GOT3 (cell line): Measurements from ENCODE around the gene OPCML.

Experiments used
- DNase-seq: peaks from one replicate; lab custom pipeline; 2025; ENCODE audit warnings: mixed read lengths; lab: John Stamatoyannopoulos, UW

The OPCML gene

DNA sequence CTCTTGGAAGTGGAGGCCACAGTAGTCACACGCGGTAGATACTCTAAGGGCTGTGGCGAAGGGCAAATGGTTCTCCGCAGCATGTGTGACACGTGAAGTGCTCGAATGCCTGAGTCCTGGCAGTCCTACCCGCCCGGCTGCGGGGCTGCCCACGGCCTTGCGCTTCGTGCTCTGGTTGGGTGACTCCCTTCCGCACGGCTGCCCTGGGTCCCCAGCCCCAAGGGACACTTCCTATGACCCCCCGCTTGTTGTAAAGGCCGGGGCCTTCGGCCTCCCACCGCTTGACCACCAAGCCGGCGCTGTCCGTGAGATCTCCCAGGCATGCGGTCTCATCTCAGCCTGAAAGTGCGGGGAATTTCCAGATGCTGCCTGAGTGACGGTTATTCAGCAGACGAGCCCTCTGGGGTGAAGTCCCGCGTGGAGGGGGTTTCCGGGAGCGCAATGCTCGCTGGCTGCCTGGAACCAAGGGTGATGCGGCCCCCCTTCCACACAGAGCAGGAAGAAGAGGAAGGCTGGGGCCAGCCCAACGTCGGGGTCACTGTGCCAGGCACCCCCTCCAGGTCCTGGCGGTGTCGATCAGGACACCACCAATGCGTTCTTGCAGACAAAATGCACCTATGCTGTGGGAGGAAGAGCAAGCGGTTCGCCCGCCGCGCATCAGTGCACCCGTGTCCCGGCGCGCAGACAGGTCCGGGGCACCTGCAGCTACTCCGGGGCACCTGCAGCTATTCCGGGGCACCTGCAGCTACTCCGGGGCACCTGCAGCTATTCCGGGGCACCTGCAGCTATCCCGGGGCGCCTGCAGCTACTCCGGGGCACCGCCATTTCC, 171.2 kb downstream of the OPCML start:
- DNase-seq = no peak

DNA sequence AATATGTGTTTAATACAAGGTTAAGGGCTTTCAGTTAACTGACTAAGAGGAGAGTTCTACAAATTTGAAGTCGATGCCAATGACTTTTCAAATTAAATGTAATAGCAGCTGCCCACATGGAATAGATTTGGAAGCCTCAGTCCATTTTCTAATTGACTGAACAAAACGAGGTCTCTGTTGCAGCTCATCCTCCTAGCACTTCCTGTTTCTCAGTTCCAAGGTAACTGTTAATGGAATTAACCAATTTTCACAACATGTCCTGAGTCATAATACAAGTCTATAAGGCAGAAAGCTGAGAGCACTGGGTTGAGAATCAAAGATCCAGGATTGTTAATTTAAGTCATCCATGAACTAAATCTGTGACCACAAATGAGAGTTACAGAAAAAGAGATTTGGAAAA, 177.2 kb downstream of the OPCML start:
- DNase-seq = no peak

DNA sequence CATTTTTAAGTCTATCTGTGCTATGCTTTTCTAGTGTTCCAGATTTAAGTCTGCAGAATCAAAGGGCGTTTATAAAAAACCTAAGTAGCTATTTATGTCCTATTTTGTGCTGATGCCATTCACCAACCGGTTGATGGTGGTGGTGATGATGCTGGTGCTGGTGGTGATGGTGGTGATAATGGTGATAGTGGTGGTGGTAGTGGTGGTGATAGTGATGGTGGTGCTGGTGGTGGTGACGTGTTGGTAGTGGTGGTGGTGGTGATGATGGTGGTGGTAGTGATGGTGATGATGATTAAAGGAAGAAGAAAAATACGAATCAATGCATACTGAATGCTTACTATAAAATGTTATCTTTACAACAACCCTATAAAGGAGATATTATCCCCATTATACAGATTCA, 178.2 kb downstream of the OPCML start:
- no peak for DNase-seq

DNA sequence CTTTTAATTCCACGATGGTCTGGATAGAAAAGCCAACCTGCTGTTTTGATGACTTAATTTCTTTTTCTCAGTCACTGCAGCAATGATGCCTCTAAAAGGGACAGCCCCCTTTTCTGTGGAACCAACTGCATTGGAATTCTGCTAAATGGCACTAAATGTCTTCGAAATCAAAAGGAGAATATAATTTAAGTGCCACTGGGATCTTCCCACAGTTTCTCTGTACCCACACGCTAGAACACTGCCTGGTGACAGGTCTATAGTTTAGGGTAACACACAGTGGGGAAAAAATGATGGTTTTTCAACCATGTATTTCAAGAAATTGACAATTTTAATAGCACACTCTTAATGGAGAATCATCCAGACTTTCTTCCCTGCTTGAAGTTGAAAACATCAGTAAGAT, 182.3 kb downstream of the OPCML start:
- DNase-seq = no peak

DNA sequence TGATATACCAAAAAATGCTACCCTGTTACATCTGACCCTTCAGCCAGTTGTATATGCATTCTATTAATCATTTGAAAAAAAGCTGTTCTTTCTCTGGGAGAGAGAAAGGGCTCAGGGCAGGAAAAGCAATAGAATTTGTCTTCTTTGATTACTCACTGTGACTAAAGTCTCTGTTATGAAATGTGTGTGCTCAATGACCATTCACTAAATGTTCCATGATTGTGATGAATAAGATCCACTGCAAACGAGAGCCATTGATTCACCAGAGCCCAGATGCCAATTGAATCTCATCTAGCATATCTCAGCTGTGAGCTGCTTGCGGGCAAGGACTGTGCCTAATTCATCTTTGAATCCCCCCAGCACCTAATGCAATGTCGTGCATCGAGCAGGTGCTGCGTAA, 184.3 kb downstream of the OPCML start:
- DNase-seq = no peak

DNA sequence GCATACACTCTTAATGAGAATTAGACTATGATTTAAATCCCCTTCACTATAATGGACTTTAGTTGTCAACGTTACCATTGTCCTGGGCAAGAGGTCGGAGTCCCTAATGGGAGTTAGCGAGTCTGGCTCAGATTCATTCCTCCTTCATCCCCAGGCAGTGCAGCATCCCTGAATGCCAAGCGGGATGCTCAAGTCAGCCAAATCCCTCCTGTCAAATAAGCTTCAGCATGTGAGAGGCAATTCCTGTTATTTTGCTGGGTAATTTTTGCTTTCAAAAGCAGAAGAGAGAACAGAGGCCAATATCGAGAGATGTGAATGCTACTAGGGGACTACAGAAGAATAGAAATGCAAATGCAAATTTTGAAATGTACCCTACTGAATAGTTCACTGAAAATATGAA, 186.2 kb downstream of the OPCML start:
- no peak for DNase-seq

DNA sequence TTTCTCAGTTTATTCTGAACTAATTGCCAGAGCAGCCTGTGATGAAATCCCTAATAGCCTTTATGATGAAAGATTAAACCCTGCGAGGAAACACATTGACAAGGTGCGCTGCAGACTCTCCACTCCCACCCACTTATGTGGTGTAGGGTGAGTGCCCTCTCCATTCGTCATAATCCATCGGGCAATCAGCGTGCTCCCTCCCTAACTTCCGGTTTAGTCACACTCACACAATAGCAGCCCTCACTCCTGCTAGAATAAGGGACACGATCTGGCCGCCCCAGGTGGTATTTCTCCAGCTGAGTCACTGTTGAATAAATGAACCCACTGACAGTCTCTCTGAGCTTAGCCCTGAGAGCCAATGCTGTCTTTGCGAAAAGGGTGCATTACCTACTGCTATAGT, 188.3 kb downstream of the OPCML start:
- DNase-seq = no peak

DNA sequence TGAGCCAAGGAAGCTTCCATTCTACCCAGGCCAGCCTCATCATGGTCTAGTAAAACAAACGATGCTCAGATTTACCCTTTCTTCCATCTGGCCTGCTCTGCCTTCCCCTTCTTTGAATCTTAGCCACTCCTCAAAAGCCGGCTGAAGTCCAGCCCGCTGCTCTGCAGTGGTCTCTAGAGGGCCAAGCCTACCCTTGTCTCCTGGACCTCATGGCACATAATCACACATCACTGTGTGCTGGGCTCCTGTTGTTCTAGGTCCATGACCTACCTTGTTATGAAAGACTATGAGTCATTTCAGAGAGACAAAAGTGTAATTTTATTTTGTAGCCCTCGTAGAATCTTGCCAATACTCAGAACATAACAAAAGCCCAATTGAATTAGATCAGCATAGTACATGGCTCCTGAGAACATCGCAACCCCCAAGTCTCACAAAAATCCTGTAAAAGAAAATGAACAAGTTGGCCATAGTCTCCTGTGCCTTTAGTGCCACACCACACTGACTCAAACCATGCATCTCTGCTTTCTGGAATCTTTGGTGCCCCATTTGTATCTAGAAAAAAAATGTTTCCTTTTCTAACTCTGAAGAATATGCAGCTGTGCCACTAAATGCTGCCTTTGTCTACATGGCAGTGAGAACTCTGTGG, 192.7 kb downstream of the OPCML start:
- DNase-seq = no peak

DNA sequence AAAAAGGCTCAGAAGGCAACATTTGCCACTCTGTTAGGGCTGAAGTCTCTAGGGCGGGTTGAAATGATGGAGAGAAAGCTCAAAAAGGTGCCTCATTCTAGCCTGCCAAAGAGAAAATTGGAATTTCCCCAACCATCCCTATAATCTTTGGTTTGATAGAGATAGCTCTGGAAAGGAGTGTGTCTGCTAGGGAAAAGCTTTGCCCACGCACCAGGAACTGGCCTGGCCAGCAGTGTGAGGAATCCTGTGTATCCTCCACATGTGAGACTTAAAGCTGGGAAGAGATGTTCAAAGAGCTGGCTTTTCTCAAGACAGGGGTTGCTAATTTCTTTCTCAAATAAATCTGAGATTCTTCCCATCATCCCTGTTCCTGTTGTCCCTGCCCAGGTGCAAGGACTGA, 193.7 kb downstream of the OPCML start:
- no peak for DNase-seq

DNA sequence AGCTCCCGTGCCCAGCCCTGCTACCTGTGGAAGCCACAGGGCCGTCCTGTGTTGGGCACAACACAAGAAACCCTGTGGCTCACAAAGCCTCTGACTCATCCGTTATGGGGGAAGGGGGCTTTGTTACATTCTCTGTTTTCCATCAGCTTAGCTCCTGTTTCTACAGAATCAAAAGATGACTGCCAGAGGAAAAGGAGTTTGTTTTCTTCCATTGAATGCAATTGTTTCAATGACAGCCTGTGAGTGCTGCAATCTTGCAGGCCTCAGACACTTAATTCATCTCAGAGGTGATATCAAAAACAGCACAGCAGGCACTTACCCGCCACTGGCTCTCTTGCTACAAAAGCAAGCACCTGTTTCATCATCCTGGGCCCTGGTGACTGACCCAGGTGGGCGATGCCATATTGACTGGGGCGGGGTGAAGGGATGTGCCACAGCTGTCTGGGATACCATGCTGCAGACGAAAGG, 194.3 kb downstream of the OPCML start:
- no peak for DNase-seq

DNA sequence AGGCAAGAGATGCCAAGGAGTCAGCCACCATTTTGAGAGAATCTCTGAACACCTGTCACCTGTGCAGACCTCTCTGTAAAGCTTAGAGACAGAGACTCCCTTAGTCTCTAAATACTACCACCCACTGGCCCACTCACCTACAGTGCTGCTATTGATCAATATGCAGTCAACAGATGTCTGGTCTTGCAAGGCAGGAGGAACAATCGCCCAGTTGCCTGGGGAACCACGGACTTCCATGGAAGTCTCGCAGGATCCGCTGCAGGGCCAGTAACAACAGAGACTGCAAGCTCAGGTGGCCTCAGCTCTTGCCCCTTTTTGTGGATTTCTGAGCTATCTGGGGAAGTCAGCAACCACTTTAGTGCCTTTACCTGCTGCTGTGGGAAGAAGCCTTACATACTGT, 195.1 kb downstream of the OPCML start:
- DNase-seq = no peak

DNA sequence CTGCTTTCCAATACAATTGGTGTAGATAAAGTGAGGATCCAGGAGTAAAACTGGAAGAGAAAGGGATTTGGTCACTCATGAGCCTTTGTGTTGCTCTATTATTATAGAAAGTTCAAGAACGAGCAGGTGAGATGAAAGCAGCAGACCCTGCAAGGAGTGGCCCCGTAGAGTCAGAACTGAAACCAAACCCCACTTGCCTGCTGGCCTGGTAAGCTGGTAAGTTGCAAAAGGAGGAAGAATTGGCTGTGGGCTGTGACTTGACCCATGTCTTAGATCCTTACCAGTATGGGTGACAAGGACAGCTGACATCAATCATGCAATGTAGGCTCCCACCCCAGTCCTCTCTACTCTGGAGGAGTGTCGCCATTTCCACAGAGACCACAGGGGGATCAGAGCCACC, 201.3 kb downstream of the OPCML start:
- DNase-seq = no peak

DNA sequence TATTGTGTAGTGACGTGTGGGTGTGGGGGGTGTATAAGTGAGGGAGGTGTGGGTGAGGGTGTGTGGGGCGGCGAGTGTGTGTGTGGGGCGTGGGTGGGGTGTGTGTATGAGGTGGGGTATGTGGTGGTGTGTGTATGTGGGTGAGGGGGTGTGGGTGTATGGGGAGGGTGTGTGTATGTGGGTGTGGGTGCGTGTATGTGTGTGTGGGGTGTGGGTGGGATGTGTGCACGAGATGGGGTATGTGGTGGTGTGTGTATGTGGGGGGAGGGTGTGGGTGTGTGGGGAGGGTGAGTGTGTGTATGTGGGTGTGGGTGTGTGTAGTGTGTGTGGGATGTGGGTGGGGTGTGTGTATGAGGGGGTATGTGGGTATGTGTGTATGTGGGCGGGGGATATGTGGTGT, 205.5 kb downstream of the OPCML start:
- DNase-seq = no peak

DNA sequence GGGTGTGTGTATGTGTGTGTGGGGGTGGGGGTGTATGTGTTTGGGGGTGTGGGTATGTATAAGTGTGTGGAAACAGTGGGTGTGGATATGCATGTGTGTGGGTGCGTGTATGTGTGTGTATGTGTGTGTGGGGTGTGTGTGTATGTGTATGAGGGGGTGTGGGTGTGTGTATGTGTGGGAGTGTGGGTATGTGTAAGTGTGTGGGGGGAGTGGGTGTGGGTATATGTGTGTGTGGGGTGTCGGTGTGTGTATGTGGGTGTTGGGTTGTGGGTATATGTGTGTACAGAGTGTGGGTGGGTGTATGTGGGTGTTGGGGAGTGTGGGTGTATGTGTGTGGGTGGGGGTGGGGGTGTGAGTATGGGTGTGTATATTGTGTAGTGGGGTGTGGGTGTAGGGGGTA, 206.0 kb downstream of the OPCML start:
- no peak for DNase-seq

DNA sequence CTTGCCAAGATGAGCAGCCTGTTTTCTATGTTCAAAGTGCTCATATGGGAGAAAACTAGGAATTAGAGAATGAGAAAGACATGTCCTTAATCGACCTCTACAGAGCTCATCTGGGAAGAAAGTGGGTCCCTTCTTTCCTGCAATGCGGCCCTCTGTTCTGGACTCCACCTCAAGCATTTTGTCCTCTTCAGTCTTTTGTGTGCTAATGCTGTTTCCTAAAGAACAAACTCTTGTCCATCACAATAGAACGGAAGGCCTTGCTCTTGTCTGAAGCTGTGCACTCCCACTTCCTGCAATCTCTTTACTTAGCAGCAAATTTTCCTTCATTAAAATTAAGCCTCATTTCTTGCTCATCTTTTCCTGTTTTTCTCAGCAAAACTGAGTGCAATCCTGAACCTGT, 206.6 kb downstream of the OPCML start:
- DNase-seq = no peak

DNA sequence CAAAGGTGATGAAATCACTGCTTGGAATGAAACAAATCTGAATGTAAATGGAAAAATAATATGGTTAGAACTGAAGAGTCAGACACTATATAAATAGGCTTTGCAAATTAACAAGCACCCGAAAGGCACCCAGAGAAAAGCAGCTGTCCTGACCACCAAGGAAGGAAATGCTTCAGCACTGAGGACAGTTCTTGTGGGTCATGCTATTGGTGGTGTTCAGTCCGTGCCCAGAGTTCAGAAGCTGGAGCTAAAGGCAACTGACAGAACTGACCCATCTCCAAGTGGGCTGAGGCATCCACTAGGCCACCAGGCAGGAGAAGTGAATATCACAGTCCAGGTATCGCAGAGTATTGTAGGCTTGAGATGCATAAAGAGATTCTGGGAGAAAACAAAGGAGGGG, 208.9 kb downstream of the OPCML start:
- DNase-seq = no peak

DNA sequence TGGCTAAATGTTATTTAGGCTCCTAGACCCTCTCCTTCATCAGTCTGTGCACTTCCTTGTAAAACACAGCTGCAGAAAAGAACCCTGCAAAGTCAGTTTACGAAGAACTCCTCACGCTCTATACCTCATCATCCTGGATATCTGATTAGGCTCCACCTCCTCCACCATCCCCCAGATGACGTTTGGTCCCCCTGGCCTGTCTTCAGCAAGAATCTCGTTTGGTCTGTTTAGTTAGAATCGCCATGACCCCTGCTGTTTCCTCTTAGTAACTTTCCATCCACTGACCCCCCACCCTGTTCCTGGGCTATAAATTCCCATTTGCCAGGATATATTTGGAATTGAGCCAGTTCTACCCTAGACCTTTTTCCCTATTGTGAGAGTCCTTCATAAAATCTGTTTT, 214.1 kb downstream of the OPCML start:
- DNase-seq = no peak

DNA sequence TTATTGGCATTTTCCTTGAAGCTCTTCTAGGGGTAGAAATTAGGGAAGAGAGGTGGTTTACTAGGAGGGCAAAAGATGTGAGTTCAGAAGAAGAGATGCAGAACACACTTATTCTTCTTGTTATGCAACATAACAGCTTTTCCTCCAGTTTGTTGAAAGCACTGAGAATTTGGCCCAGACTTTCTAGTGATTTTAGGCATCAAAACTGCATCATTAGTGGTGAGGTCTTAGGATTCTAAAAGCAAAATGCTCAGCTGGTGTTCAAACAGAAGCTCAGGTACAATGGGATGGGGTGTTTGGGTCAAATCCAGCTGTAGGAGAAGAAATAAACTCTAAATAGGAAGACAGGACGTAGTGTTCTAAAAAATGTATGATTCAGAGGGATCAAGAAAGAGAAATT, 221.1 kb downstream of the OPCML start:
- no peak for DNase-seq

DNA sequence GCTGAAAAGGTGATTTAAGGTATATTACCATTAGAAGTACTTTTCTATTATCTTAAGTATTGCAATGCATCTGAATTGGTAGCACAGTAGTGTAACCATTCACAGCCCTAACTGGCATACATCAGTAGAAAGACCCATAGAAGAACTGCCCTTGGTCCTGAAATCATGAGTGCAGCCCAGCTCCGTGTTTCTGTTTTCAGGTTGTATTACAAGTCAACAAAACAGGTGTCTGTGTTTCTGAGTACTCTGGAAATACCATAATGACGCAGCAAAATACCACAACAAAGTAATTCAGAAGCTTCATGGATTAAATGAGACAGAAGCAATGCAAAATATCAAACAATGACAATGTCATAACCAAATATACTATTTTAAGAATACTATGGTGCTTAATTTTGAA, 226.3 kb downstream of the OPCML start:
- no peak for DNase-seq

DNA sequence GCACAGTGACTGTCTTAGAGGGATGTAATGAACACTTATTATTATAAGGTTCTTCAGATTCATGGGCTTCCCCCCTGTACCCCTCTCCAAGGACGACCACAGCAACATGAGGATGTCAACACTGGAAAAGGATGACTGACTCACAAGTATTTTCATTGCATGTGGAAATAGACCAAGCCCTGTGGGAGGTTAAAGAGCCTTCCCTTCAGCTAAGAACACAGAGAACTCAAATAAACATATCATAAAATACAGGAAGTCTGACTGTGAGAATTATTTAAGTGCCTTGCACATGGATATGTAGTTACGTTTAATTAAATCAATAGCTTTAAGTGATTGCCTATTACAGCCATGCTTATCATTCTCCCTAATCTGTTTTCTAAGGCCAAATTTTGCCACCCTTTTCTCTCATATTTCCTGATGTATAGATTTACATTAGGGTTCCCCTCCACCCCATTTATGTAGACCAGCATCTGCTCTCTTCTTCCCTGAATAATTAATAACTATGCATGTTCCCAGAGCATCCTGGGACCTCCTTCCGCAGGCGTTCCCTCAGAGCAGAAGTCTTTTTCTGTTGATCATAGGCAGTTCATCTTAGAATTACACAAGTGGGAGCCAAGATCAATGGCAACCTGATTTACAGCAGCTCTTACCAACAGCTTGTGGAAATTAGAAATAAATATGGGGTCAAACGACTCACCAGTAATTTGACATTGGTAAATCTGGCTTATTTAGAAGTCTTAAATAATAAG, 226.9 kb downstream of the OPCML start:
- DNase-seq = no peak

DNA sequence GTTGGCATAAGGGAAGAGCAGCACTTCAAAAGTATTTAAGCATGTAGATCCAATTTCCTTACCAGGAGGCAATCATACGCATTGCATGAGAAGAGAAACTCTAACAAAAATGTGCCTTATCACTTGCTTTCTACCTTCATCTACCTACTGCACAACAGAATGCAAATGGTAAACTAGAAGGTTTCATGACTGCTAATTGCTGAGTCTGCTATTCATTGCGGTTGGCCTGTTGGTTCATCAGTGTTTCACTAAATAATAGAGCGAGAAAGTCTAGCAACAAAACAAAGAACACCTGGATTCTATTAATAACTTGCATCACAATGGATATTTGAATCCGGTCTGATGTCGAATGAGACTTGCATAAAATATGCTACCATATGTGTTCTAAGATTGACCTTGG, 229.0 kb downstream of the OPCML start:
- DNase-seq = no peak

DNA sequence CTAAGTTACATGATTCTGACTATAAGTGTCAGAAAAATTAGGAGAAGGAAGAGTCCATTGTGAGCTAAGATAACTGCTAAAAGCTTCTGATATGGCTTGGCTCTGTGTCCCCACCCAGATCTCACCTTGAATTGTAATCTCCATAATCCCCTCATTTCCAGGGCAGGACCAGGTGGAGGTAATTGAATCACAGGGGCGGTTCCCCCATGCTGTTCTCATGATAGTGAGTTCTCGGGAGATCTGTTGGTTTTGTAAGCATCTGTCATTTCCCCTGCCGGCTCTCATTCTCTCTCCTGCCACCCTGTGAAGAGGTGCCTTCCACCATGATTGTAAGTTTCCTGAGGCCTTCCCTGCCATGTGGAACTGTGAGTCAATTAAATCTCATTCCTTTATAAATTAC, 230.2 kb downstream of the OPCML start:
- DNase-seq = no peak

DNA sequence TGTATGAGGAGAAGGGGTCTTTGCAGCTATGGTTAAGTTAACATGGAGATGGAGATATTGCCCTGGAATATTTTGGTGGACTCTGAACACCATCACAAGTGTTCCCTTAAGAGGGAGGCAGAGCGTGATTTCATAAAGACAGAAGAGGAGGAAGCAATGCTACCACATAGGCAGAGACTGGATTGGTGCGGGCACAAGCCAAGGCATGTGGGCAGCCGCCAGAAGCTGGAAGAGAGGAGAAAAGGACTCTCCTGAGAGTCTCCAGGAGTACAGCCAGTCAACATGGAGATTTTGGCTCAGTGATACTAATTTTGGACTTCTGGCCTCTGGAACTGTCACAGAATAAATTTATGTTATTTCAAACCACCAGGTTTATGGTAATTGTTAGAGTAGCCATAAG, 231.6 kb downstream of the OPCML start:
- DNase-seq = no peak
